IMR-90 (cell line): ENCODE results near the gene KTN1.

Experiments used
- BHLHE40 ChIP-seq: fragments of 150-350 bp; IDR thresholded peaks from 2 replicates; pipeline ENCODE4 v1.6.1; 2016; ENCODE audit warnings: mild to moderate bottlenecking, low read depth, low read length
- CEBPB ChIP-seq: IDR thresholded peaks from 2 replicates; pipeline ENCODE4 v1.6.1; 2012; ENCODE audit warnings: low read depth, low read length, improper control_type of control experiment
- CHD1 ChIP-seq: IDR thresholded peaks from 2 replicates; pipeline ENCODE4 v1.6.1; 2012; ENCODE audit warnings: low read depth, low read length, improper control_type of control experiment
- CTCF ChIP-seq: conservative IDR thresholded peaks from 2 replicates; pipeline ENCODE4 v1.5.1; 2012; ENCODE audit warnings: mild to moderate bottlenecking, low read depth, low read length, improper control_type of control experiment
- ELK1 ChIP-seq: fragments of 150-350 bp; IDR thresholded peaks from 2 replicates; pipeline ENCODE4 v1.6.1; 2016; ENCODE audit warnings: low read depth, mild to moderate bottlenecking, low read length, moderate library complexity, borderline replicate concordance
- MAFK ChIP-seq: IDR thresholded peaks from 2 replicates; pipeline ENCODE4 v1.6.1; 2012; ENCODE audit warnings: low read depth, low read length, improper control_type of control experiment
- MAZ ChIP-seq: IDR thresholded peaks from 2 replicates; pipeline ENCODE4 v1.6.1; 2012; ENCODE audit warnings: low read depth, mild to moderate bottlenecking, low read length, improper control_type of control experiment, moderate library complexity, borderline replicate concordance
- MXI1 ChIP-seq: IDR thresholded peaks from 2 replicates; pipeline ENCODE4 v1.6.1; 2012; ENCODE audit warnings: low read depth, mild to moderate bottlenecking, low read length, moderate library complexity, borderline replicate concordance
- POLR2A ChIP-seq: IDR thresholded peaks from 2 replicates; pipeline ENCODE4 v1.6.1; 2012; ENCODE audit warnings: mild to moderate bottlenecking, low read depth, low read length
- RAD21 ChIP-seq: IDR thresholded peaks from 2 replicates; pipeline ENCODE4 v1.6.1; 2012; ENCODE audit warnings: low read length, improper control_type of control experiment
- RCOR1 ChIP-seq: IDR thresholded peaks from 2 replicates; pipeline ENCODE4 v1.6.1; 2012; ENCODE audit warnings: mild to moderate bottlenecking, low read length, improper control_type of control experiment; ENCODE audit not compliant: insufficient replicate concordance
- RFX5 ChIP-seq: IDR thresholded peaks from 2 replicates; pipeline ENCODE4 v1.8.0; 2012; ENCODE audit warnings: low read depth, mild to moderate bottlenecking, low read length, moderate library complexity
- USF2 ChIP-seq: fragments of 150-350 bp; IDR thresholded peaks from 2 replicates; pipeline ENCODE4 v1.6.1; 2017; ENCODE audit warnings: mild to moderate bottlenecking, antibody characterized with exemption, low read length, low read depth

GRCh38 chr14:55717621-55718020, 137.6 kb downstream of the KTN1 start:
- no peak for TF ChIP-seq CTCF
- no peak for TF ChIP-seq POLR2A
- TF ChIP-seq RAD21: no peak
- no peak for TF ChIP-seq RFX5
- no peak for TF ChIP-seq RCOR1
- TF ChIP-seq MAFK: no peak
- TF ChIP-seq USF2: no peak
- no peak for TF ChIP-seq MXI1
- TF ChIP-seq CEBPB: no peak
- no peak for TF ChIP-seq CHD1
- TF ChIP-seq ELK1: no peak
- TF ChIP-seq BHLHE40: no peak
- no peak for TF ChIP-seq MAZ
